Lower lobe of right lung (tissue), 2 donors: ENCODE measurements around the gene CLDND1. TPM values are rescaled to one million over a fixed set of nuclear protein-coding genes. Genes with fewer than 3 reads are reported as not detected.

Experiments used
- ATAC-seq, 2 donors: fragments of 200-7000 bp; cut with Tn5 transposase; one replicate each; pipeline ENCODE4 v1.9.1; 2020 to 2022; ENCODE audit warnings: mild to moderate bottlenecking in 2 of 2, moderate library complexity in 2 of 2
- DNase-seq: peaks from one replicate; pipeline ENCODE4 v3.0.0-alpha.2; 2020
- H3K27ac ChIP-seq: fragments of 200-600 bp; one replicate; pipeline ENCODE4 v1.8.0; 2022
- H3K27me3 ChIP-seq: fragments of 200-600 bp; one replicate; pipeline ENCODE4 v1.8.0; 2022; ENCODE audit warnings: low read depth
- H3K36me3 ChIP-seq: fragments of 200-600 bp; one replicate; pipeline ENCODE4 v1.8.0; 2022; ENCODE audit warnings: mild to moderate bottlenecking
- H3K4me1 ChIP-seq: fragments of 200-600 bp; one replicate; pipeline ENCODE4 v1.8.0; 2022
- H3K4me3 ChIP-seq: fragments of 200-600 bp; one replicate; pipeline ENCODE4 v1.8.0; 2022; ENCODE audit warnings: mild to moderate bottlenecking
- H3K9me3 ChIP-seq: fragments of 200-600 bp; one replicate; pipeline ENCODE4 v1.8.0; 2022
- CTCF ChIP-seq: fragments of 200-600 bp; IDR thresholded peaks from one replicate; pipeline ENCODE4 v1.8.0; 2022; ENCODE audit warnings: antibody characterized with exemption, mild to moderate bottlenecking
- intact Hi-C: fragments of 100-400 bp; cut with DNase I; formaldehyde crosslinking; loops from one replicate; pipeline ENCODE4 v1.11.0; 2022
- total RNA-seq: library from RNA; stranded (reverse); fragmentation: NEBNext Ultra II Directional; extraction: Animal tissue kit (Norgen Biotek cat#: 25700); gene quantifications from one replicate; pipeline ENCODE4 v1.2.1, GENCODE V29; 2021
- donor health status: DM: no; HTN: yes; CAD: no; lungs with severe emphysema.

The CLDND1 gene
- total RNA-seq, 1 donor from 2014 or later: 91.2 TPM

GRCh38 chr3:98501270-98501669, 21.4 kb downstream of the CLDND1 start:
- intact Hi-C loops: no loop called here
- TF ChIP-seq CTCF: no peak
- Histone ChIP-seq H3K4me1 (no peaks in the 10 kb centered on the region), H3K4me3 (no peak overlapping the region), H3K9me3 (no peaks in the 10 kb centered on the region), H3K27ac (no peak overlapping the region), H3K36me3 (no peaks in the 10 kb centered on the region), H3K27me3 (no peaks in the 10 kb centered on the region)
- DNase-seq (no peak), ATAC-seq (no peak)

GRCh38 chr3:98500019-98500418, 22.7 kb downstream of the CLDND1 start:
- no peak for TF ChIP-seq CTCF
- Histone ChIP-seq H3K9me3 (no peaks in the 10 kb centered on the region), H3K4me1 (no peaks in the 10 kb centered on the region), H3K36me3 (no peaks in the 10 kb centered on the region), H3K4me3 (no peak overlapping the region), H3K27ac (no peak overlapping the region), H3K27me3 (no peaks in the 10 kb centered on the region)
- intact Hi-C loops: no loop called here
- no peak for DNase-seq
- ATAC-seq: no peak

- TF ChIP-seq CTCF: no peak
- ATAC-seq: no peak
- no peak within 1 kb of the TSS for H3K4me3 ChIP-seq
These were observed 25.3 kb downstream of the CLDND1 start, which contains the start of gene OR5K2 for GRCh38 chr3:98497381-98497780. TSS of gene OR5K2 (plus strand) at chr3:98497681. CDS start at chr3:98497681, 0 bp downstream.

GRCh38 chr3:98483626-98484025, 39.1 kb downstream of the CLDND1 start:
- intact Hi-C loops: no loop called here
- no peaks in the 10 kb centered on the region for H3K27me3 ChIP-seq
- no peaks in the 10 kb centered on the region for H3K36me3 ChIP-seq
- ATAC-seq (no peak), DNase-seq (no peak)
- no peak overlapping the region for H3K27ac ChIP-seq
- peaks cover 30% of the 10 kb centered on the region for H3K9me3 ChIP-seq
- no peak for TF ChIP-seq CTCF
- no peak overlapping the region for H3K4me3 ChIP-seq
- H3K4me1 ChIP-seq: no peaks in the 10 kb centered on the region

More at GRCh38 chr3:98497381-98497780, 25.3 kb downstream of the CLDND1 start, which contains the start of gene OR5K2:
- Histone ChIP-seq H3K27ac (no peak within 1 kb of the TSS), H3K4me1 (no peaks in the 10 kb centered on the region), H3K9me3 (no peaks in the 10 kb centered on the region), H3K27me3 (no peaks in the 10 kb centered on the region), H3K36me3 (no peaks in the 10 kb centered on the region)
- intact Hi-C loops: no loop called here
- no peak for DNase-seq

GRCh38 chr3:98482717-98483482, 39.8 kb downstream of the CLDND1 start:
- ATAC-seq (no peak), DNase-seq (no peak)
- Histone ChIP-seq H3K4me1 (no peaks in the 10 kb centered on the region), H3K9me3 (peaks cover 30% of the 10 kb centered on the region), H3K4me3 (no peak overlapping the region), H3K27me3 (no peaks in the 10 kb centered on the region), H3K36me3 (no peaks in the 10 kb centered on the region), H3K27ac (no peak overlapping the region)
- TF ChIP-seq CTCF: no peak
- intact Hi-C loops: no loop called here

Other genes starting within 250 kb of the CLDND1 start
- not detected for gene OR5H2, start 240.4 kb downstream of the CLDND1 start, total RNA-seq
- gene OR5K4, start 169.0 kb downstream of the CLDND1 start, total RNA-seq: not detected
- not detected for gene OR5K3, start 132.2 kb downstream of the CLDND1 start, total RNA-seq
- not detected for gene OR5K1, start 59.7 kb downstream of the CLDND1 start, total RNA-seq
- gene OR5K2, start 25.2 kb downstream of the CLDND1 start, total RNA-seq: not detected
- 1.4 TPM for gene GPR15, start 9.1 kb upstream of the CLDND1 start, total RNA-seq
- 18.0 TPM for gene CPOX, start 70.7 kb upstream of the CLDND1 start, total RNA-seq
- gene ST3GAL6, start 240.4 kb upstream of the CLDND1 start, total RNA-seq: 42.4 TPM